ENCODE data around the gene CDKN2AIPNL.

GRCh38 chr5:134439210-134439654 lies 27.6 kb upstream of the CDKN2AIPNL start:
- TF ChIP-seq CTCF (conservative IDR thresholded peaks at IDR 0.05; ENCODE audit: low read length) = no peak
- TF ChIP-seq EZH2phosphoT487 (IDR thresholded peaks at IDR 0.05; ENCODE audit: borderline replicate concordance) = no peak

Data from Loucy (cell line).